WTC11 (cell line): ENCODE data around the gene DAB1. TPM values are rescaled to one million over a fixed set of nuclear protein-coding genes. Genes with fewer than 3 reads are reported as not detected.

Experiments
- ATAC-seq: fragments of 200-7000 bp; cut with Tn5 transposase; 2 replicates; pipeline ENCODE4 v1.10.0; 2021; ENCODE audit warnings: mild to moderate bottlenecking, moderate library complexity
- CTCF ChIA-PET: fragments of 300-600 bp; sonication (Branson Sonifier 250); formaldehyde crosslinking; loops from one replicate; lab custom pipeline; 2021; ENCODE audit warnings: antibody characterized with exemption; lab: Charles Lee
- POLR2A ChIA-PET: fragments of 350-600 bp; sonication (Branson Sonifier 250); formaldehyde crosslinking; loops from one replicate; lab custom pipeline; 2021; ENCODE audit warnings: antibody characterized with exemption; lab: Charles Lee
- DNase-seq: peaks from one replicate; pipeline ENCODE4 v3.0.0; 2021; ENCODE audit warnings: low spot score
- H3K27ac Mint-ChIP-seq: 2 replicates; pipeline ENCODE4 v1.8.0; 2021; ENCODE audit warnings: mixed read lengths
- H3K27me3 Mint-ChIP-seq: 2 replicates; pipeline ENCODE4 v1.8.0; 2021; ENCODE audit warnings: low read depth, mild to moderate bottlenecking, moderate library complexity, mixed read lengths
- H3K36me3 Mint-ChIP-seq: 2 replicates; pipeline ENCODE4 v1.8.0; 2021; ENCODE audit warnings: mixed read lengths
- H3K4me1 Mint-ChIP-seq: 2 replicates; pipeline ENCODE4 v1.8.0; 2022; ENCODE audit warnings: mixed read lengths
- H3K4me3 Mint-ChIP-seq: 2 replicates; pipeline ENCODE4 v1.8.0; 2021; ENCODE audit warnings: mild to moderate bottlenecking, moderate library complexity, mixed read lengths
- H3K9me3 Mint-ChIP-seq: 2 replicates; pipeline ENCODE4 v1.8.0; 2021; ENCODE audit warnings: mixed read lengths
- AR ChIP-seq: fragments of 250-450 bp; sonication (Bioruptor Pico); IDR thresholded peaks from 2 replicates; pipeline ENCODE4 v1.9.0; 2021; ENCODE audit warnings: mild to moderate bottlenecking
- ATF3 ChIP-seq: sonication (generic); formaldehyde crosslinking; conservative IDR thresholded peaks from 2 replicates; pipeline ENCODE4 v1.8.1; 2022; ENCODE audit warnings: mild to moderate bottlenecking, missing genetic modification reagents
- ATF6 ChIP-seq: sonication (generic); formaldehyde crosslinking; IDR thresholded peaks from 2 replicates; pipeline ENCODE4 v1.8.1; 2023; ENCODE audit warnings: mild to moderate bottlenecking, missing genetic modification reagents
- CREB1 ChIP-seq: sonication (generic); formaldehyde crosslinking; IDR thresholded peaks from 2 replicates; pipeline ENCODE4 v1.8.0; 2023; ENCODE audit warnings: mild to moderate bottlenecking, missing genetic modification reagents
- ELF4 ChIP-seq: sonication (generic); formaldehyde crosslinking; IDR thresholded peaks from 2 replicates; pipeline ENCODE4 v1.8.1; 2022; ENCODE audit warnings: low read depth, mild to moderate bottlenecking, moderate library complexity, missing genetic modification reagents
- EMX1 ChIP-seq: fragments of 250-450 bp; sonication (Bioruptor Pico); IDR thresholded peaks from 2 replicates; pipeline ENCODE4 v1.8.0; 2021; ENCODE audit warnings: mild to moderate bottlenecking
- ETV6 ChIP-seq: sonication (generic); formaldehyde crosslinking; IDR thresholded peaks from 2 replicates; pipeline ENCODE4 v1.8.1; 2022; ENCODE audit warnings: mild to moderate bottlenecking, missing genetic modification reagents
- GTF2I ChIP-seq: fragments of 250-450 bp; sonication (Bioruptor Pico); conservative IDR thresholded peaks from 2 replicates; pipeline ENCODE4 v1.4.0; 2021; ENCODE audit warnings: mild to moderate bottlenecking
- IRF1 ChIP-seq: sonication (generic); formaldehyde crosslinking; IDR thresholded peaks from 2 replicates; pipeline ENCODE4 v1.8.0; 2023; ENCODE audit warnings: missing genetic modification reagents
- JUN ChIP-seq: sonication (generic); formaldehyde crosslinking; IDR thresholded peaks from 2 replicates; pipeline ENCODE4 v1.8.0; 2023; ENCODE audit warnings: mild to moderate bottlenecking, missing genetic modification reagents
- NFATC4 ChIP-seq: fragments of 250-450 bp; sonication (Bioruptor Pico); IDR thresholded peaks from 2 replicates; pipeline ENCODE4 v1.9.0; 2021; ENCODE audit warnings: mild to moderate bottlenecking
- NFYB ChIP-seq: sonication (generic); formaldehyde crosslinking; conservative IDR thresholded peaks from 2 replicates; pipeline ENCODE4 v1.8.0; 2022; ENCODE audit warnings: low read depth, missing genetic modification reagents
- NR3C1 ChIP-seq: sonication (generic); formaldehyde crosslinking; conservative IDR thresholded peaks from 2 replicates; pipeline ENCODE4 v1.8.1; 2023; ENCODE audit warnings: low read depth, mild to moderate bottlenecking, missing genetic modification reagents
- PRRX2 ChIP-seq: fragments of 250-450 bp; sonication (Bioruptor Pico); IDR thresholded peaks from 2 replicates; pipeline ENCODE4 v1.8.0; 2021; ENCODE audit warnings: mild to moderate bottlenecking
- RELA ChIP-seq: sonication (generic); formaldehyde crosslinking; IDR thresholded peaks from 2 replicates; pipeline ENCODE4 v1.8.1; 2022; ENCODE audit warnings: missing genetic modification reagents, mild to moderate bottlenecking, borderline replicate concordance
- RORB ChIP-seq: fragments of 250-450 bp; sonication (Bioruptor Pico); IDR thresholded peaks from 2 replicates; pipeline ENCODE4 v1.9.0; 2021; ENCODE audit warnings: mild to moderate bottlenecking
- SMAD4 ChIP-seq: sonication (generic); formaldehyde crosslinking; IDR thresholded peaks from 2 replicates; pipeline ENCODE4 v1.8.0; 2022; ENCODE audit warnings: mild to moderate bottlenecking, missing genetic modification reagents
- STAT6 ChIP-seq: sonication (generic); formaldehyde crosslinking; conservative IDR thresholded peaks from 2 replicates; pipeline ENCODE4 v1.8.1; 2023; ENCODE audit warnings: mild to moderate bottlenecking, low read depth, missing genetic modification reagents, moderate library complexity
- TCF7 ChIP-seq: sonication (generic); formaldehyde crosslinking; IDR thresholded peaks from 2 replicates; pipeline ENCODE4 v1.8.0; 2022; ENCODE audit warnings: mild to moderate bottlenecking, low read depth, missing genetic modification reagents, moderate library complexity
- ZBTB21 ChIP-seq: sonication (generic); formaldehyde crosslinking; IDR thresholded peaks from 2 replicates; pipeline ENCODE4 v1.8.1; 2023; ENCODE audit warnings: mild to moderate bottlenecking, missing genetic modification reagents, borderline replicate concordance
- ZBTB43 ChIP-seq: sonication (generic); formaldehyde crosslinking; IDR thresholded peaks from 2 replicates; pipeline ENCODE4 v1.8.1; 2023; ENCODE audit warnings: mild to moderate bottlenecking, missing genetic modification reagents
- ZNF121 ChIP-seq: sonication (generic); formaldehyde crosslinking; IDR thresholded peaks from 2 replicates; pipeline ENCODE4 v1.8.0; 2023; ENCODE audit warnings: missing genetic modification reagents
- ZNF232 ChIP-seq: sonication (generic); formaldehyde crosslinking; IDR thresholded peaks from 2 replicates; pipeline ENCODE4 v1.8.0; 2022; ENCODE audit warnings: mild to moderate bottlenecking, missing genetic modification reagents
- ZNF317 ChIP-seq: sonication (generic); formaldehyde crosslinking; IDR thresholded peaks from 2 replicates; pipeline ENCODE4 v1.8.1; 2023; ENCODE audit warnings: low read depth, mild to moderate bottlenecking, moderate library complexity, missing genetic modification reagents, borderline replicate concordance
- ZNF396 ChIP-seq: fragments of 250-450 bp; sonication (Bioruptor Pico); IDR thresholded peaks from 2 replicates; pipeline ENCODE4 v1.8.0; 2021; ENCODE audit warnings: mild to moderate bottlenecking, moderate library complexity, borderline replicate concordance
- ZNF671 ChIP-seq: fragments of 250-450 bp; sonication (Bioruptor Pico); IDR thresholded peaks from 2 replicates; pipeline ENCODE4 v1.8.0; 2021; ENCODE audit warnings: mild to moderate bottlenecking
- total RNA-seq: library from RNA; stranded (reverse); gene quantifications from 3 replicates; pipeline ENCODE4 v1.2.3, GENCODE V29; 2021

Gene DAB1
- total RNA-seq, 1 experiment from 2014 or later = 10.7 TPM

DNA sequence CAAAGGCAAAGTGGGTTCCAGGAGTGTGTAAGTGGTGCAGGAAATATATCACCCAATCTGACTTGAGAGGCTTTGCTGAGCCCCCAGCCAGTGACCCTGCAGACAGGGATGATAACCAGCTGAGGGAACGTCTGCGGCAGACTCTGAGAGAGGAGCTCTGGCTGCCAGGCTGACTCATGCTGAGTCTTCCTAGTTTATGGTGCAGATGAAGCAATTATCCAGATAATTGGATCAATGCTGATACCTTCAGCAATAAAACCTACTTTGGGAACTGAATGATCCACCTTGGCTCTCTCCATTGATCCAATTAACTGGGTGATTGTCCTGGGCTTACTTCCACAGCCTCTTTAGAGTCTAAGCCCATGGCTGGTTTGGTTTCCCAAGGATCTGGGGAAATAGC, 465.3 kb downstream of the DAB1 start:
- H3K4me1 Mint-ChIP-seq = no peaks in the 10 kb centered on the region
- no peaks in the 10 kb centered on the region for H3K36me3 Mint-ChIP-seq
- no peak overlapping the region for H3K27ac Mint-ChIP-seq
- no peak for TF ChIP-seq JUN (CRISPR knock-in tag)
- no peak for TF ChIP-seq ATF6 (CRISPR knock-in tag)
- no peak for TF ChIP-seq PRRX2 (CRISPR knock-in tag)
- TF ChIP-seq GTF2I (CRISPR knock-in tag) = no peak
- TF ChIP-seq ZNF232 (CRISPR knock-in tag) = no peak
- no peak for TF ChIP-seq TCF7 (CRISPR knock-in tag)
- TF ChIP-seq STAT6 (CRISPR knock-in tag) = no peak
- TF ChIP-seq NFATC4 (CRISPR knock-in tag) = no peak
- no peak for TF ChIP-seq SMAD4 (CRISPR knock-in tag)
- no peak for TF ChIP-seq RELA (CRISPR knock-in tag)
- TF ChIP-seq IRF1 (CRISPR knock-in tag) = no peak
- no peak for TF ChIP-seq ELF4
- no peak for TF ChIP-seq ZBTB21 (CRISPR knock-in tag)
- H3K4me3 Mint-ChIP-seq = no peak overlapping the region
- DNase-seq (no peak), ATAC-seq (no peak)
- ChIA-PET POLR2A (no interaction called here), CTCF (interaction anchor here (2.2 kb wide), 1 partner anchor 10 kb away, joined by 11 read pairs; no protein-coding TSS in a partner anchor)
- H3K27me3 Mint-ChIP-seq = no peaks in the 10 kb centered on the region
- H3K9me3 Mint-ChIP-seq = no peaks in the 10 kb centered on the region

- no peak for ATAC-seq
- no peaks in the 10 kb centered on the region for H3K4me1 Mint-ChIP-seq
- H3K27me3 Mint-ChIP-seq = no peaks in the 10 kb centered on the region
- ChIA-PET POLR2A (no interaction called here), CTCF (no interaction called here)
- H3K4me3 Mint-ChIP-seq = no peak overlapping the region
- no peaks in the 10 kb centered on the region for H3K36me3 Mint-ChIP-seq
- DNase-seq = no peak
- H3K9me3 Mint-ChIP-seq = no peaks in the 10 kb centered on the region
- no peak overlapping the region for H3K27ac Mint-ChIP-seq
- no peak for TF ChIP-seq ZNF396 (CRISPR knock-in tag)
- no peak for TF ChIP-seq NFATC4 (CRISPR knock-in tag)
- TF ChIP-seq TCF7 (CRISPR knock-in tag) = no peak
- no peak for TF ChIP-seq IRF1 (CRISPR knock-in tag)
- TF ChIP-seq EMX1 (CRISPR knock-in tag) = no peak
- no peak for TF ChIP-seq ZNF232 (CRISPR knock-in tag)
- TF ChIP-seq ATF3 (CRISPR knock-in tag) = no peak
- TF ChIP-seq ZNF317 (CRISPR knock-in tag) = no peak
- TF ChIP-seq RORB (CRISPR knock-in tag) = no peak
- TF ChIP-seq ZNF121 (CRISPR knock-in tag) = no peak
- no peak for TF ChIP-seq NR3C1 (CRISPR knock-in tag)
- no peak for TF ChIP-seq NFYB (CRISPR knock-in tag)
- no peak for TF ChIP-seq ETV6
- no peak for TF ChIP-seq JUN (CRISPR knock-in tag)
- no peak for TF ChIP-seq ZBTB43 (CRISPR knock-in tag)
- no peak for TF ChIP-seq ZNF671 (CRISPR knock-in tag)
- TF ChIP-seq CREB1 (CRISPR knock-in tag) = no peak
- TF ChIP-seq PRRX2 (CRISPR knock-in tag) = no peak
- no peak for TF ChIP-seq AR (CRISPR knock-in tag)
Observed at GRCh38 chr1:56957931-56958330, 465.9 kb downstream of the DAB1 start.
